Suprapubic skin (tissue), 4 donors: ENCODE data around the gene PFKP. TPM values are rescaled to one million over a fixed set of nuclear protein-coding genes. Genes with fewer than 3 reads are reported as not detected.

ENCODE experiments used
- DNase-seq, 2 donors: peaks; one replicate each; pipeline ENCODE4 v3.0.0-alpha.2; 2019; ENCODE audit warnings: low spot score in 2 of 2
- H3K27ac ChIP-seq: fragments of 200-600 bp; sonication (generic); one replicate; pipeline ENCODE4 v1.5.1; 2019
- H3K27me3 ChIP-seq: fragments of 200-600 bp; sonication (generic); one replicate; pipeline ENCODE4 v1.5.1; 2019
- H3K36me3 ChIP-seq: fragments of 200-600 bp; sonication (generic); one replicate; pipeline ENCODE4 v1.5.1; 2019
- H3K4me1 ChIP-seq: fragments of 200-600 bp; sonication (generic); one replicate; pipeline ENCODE4 v1.5.1; 2019
- H3K4me3 ChIP-seq: fragments of 200-600 bp; sonication (generic); one replicate; pipeline ENCODE4 v1.5.1; 2019; ENCODE audit warnings: mild to moderate bottlenecking
- H3K9me3 ChIP-seq: fragments of 200-600 bp; sonication (generic); one replicate; pipeline ENCODE4 v1.5.1; 2019
- CTCF ChIP-seq, 2 donors: fragments of 200-600 bp in 1 of 2; fragments of 450-650 bp in 1 of 2; sonication (generic) in 1 of 2; IDR thresholded peaks; one replicate each; pipeline ENCODE4 v1.5.1; 2016 to 2019; ENCODE audit warnings: antibody characterized with exemption in 2 of 2, mild to moderate bottlenecking in 1 of 2, moderate library complexity in 1 of 2
- EP300 ChIP-seq: sonication (generic); formaldehyde crosslinking; IDR thresholded peaks from one replicate; pipeline ENCODE4 v1.6.1; 2017; ENCODE audit warnings: antibody characterized with exemption
- POLR2A ChIP-seq, 2 donors: fragments of 450-650 bp; IDR thresholded peaks; one replicate each; pipeline ENCODE4 v1.6.1; 2017; ENCODE audit warnings: antibody characterized with exemption in 2 of 2, mild to moderate bottlenecking in 2 of 2, moderate library complexity in 2 of 2
- POLR2AphosphoS5 ChIP-seq, 3 donors: sonication (generic); formaldehyde crosslinking; IDR thresholded peaks; one replicate each; pipeline ENCODE4 v1.6.1; 2017; ENCODE audit warnings: antibody characterized with exemption in 3 of 3
- WGBS: methylation state at CpG from one replicate; pipeline ENCODE4 v1.1.5; 2018; 5-methylcytosine and 5-hydroxymethylcytosine counted together
- total RNA-seq, 4 donors: library from RNA; depleted of rRNA; stranded (reverse); fragments of >200 nt; gene quantifications; one replicate each; pipeline ENCODE4 v1.1.0, GENCODE V29; 2016

PFKP gene
- total RNA-seq, 4 donors from 2014 or later, result 36.7 to 58.9 (median 44.7) TPM

GRCh38 chr10:3108575-3109105 is 41.3 kb downstream of the PFKP start:
- Histone ChIP-seq H3K27me3 (no peaks in the 10 kb centered on the region), H3K9me3 (no peaks in the 10 kb centered on the region), H3K36me3 (peaks cover 61% of the 10 kb centered on the region), H3K4me3 (no peak overlapping the region), H3K4me1 (peaks cover 13% of the 10 kb centered on the region), H3K27ac (no peak overlapping the region)
- 92% methylated on average over 21 of the region's 21 CpGs for WGBS
- no peak for TF ChIP-seq EP300
- TF ChIP-seq POLR2A (IDR thresholded peaks at IDR 0.05), result no peak
- TF ChIP-seq CTCF (IDR thresholded peaks at IDR 0.05), result no peak
- TF ChIP-seq POLR2AphosphoS5 (IDR thresholded peaks at IDR 0.05), result no peak
- DNase-seq, result no peak

GRCh38 chr10:3109196-3109595 is 41.8 kb downstream of the PFKP start:
- 98% methylated on average over 21 of the region's 21 CpGs for WGBS
- DNase-seq, result no peak
- TF ChIP-seq CTCF (IDR thresholded peaks at IDR 0.05) (no peak), POLR2AphosphoS5 (IDR thresholded peaks at IDR 0.05) (no peak), EP300 (no peak), POLR2A (IDR thresholded peaks at IDR 0.05) (no peak)
- no peak overlapping the region for H3K4me3 ChIP-seq
- H3K4me1 ChIP-seq, result peaks cover 13% of the 10 kb centered on the region
- H3K9me3 ChIP-seq, result no peaks in the 10 kb centered on the region
- H3K27me3 ChIP-seq, result no peaks in the 10 kb centered on the region
- peaks cover 58% of the 10 kb centered on the region for H3K36me3 ChIP-seq
- H3K27ac ChIP-seq, result no peak overlapping the region

GRCh38 chr10:3109633-3110032 is 42.3 kb downstream of the PFKP start:
- Histone ChIP-seq H3K27me3 (no peaks in the 10 kb centered on the region), H3K4me3 (no peak overlapping the region), H3K36me3 (peaks cover 57% of the 10 kb centered on the region), H3K4me1 (peaks cover 13% of the 10 kb centered on the region), H3K9me3 (no peaks in the 10 kb centered on the region), H3K27ac (no peak overlapping the region)
- no peak for TF ChIP-seq POLR2AphosphoS5 (IDR thresholded peaks at IDR 0.05)
- no peak for TF ChIP-seq EP300
- no peak for TF ChIP-seq CTCF (IDR thresholded peaks at IDR 0.05)
- no peak for TF ChIP-seq POLR2A (IDR thresholded peaks at IDR 0.05)
- DNase-seq, result no peak
- 92% methylated on average over 12 of the region's 12 CpGs for WGBS

GRCh38 chr10:3110782-3111620 is 43.7 kb downstream of the PFKP start:
- Histone ChIP-seq H3K9me3 (no peaks in the 10 kb centered on the region), H3K36me3 (peaks cover 47% of the 10 kb centered on the region), H3K4me1 (peaks cover 14% of the 10 kb centered on the region), H3K27me3 (no peaks in the 10 kb centered on the region), H3K27ac (no peak overlapping the region), H3K4me3 (no peak overlapping the region)
- no peak for TF ChIP-seq POLR2AphosphoS5 (IDR thresholded peaks at IDR 0.05)
- no peak for DNase-seq
- WGBS, result 85% methylated on average over 9 of the region's 9 CpGs

- Histone ChIP-seq H3K9me3 (no peaks in the 10 kb centered on the region), H3K27me3 (no peaks in the 10 kb centered on the region), H3K36me3 (peaks cover 54% of the 10 kb centered on the region), H3K27ac (no peak overlapping the region), H3K4me1 (peaks cover 16% of the 10 kb centered on the region), H3K4me3 (no peak overlapping the region)
- DNase-seq, result no peak
- WGBS, result 57% methylated on average over 15 of the region's 15 CpGs
- no peak for TF ChIP-seq EP300
- no peak for TF ChIP-seq POLR2AphosphoS5 (IDR thresholded peaks at IDR 0.05)
- TF ChIP-seq CTCF (IDR thresholded peaks at IDR 0.05), result no peak
- TF ChIP-seq POLR2A (IDR thresholded peaks at IDR 0.05), result no peak
These were observed 44.3 kb downstream of the PFKP start for GRCh38 chr10:3111621-3112163.
